ENCODE data around the gene PRKAG2.

PRKAG2 gene

DNA sequence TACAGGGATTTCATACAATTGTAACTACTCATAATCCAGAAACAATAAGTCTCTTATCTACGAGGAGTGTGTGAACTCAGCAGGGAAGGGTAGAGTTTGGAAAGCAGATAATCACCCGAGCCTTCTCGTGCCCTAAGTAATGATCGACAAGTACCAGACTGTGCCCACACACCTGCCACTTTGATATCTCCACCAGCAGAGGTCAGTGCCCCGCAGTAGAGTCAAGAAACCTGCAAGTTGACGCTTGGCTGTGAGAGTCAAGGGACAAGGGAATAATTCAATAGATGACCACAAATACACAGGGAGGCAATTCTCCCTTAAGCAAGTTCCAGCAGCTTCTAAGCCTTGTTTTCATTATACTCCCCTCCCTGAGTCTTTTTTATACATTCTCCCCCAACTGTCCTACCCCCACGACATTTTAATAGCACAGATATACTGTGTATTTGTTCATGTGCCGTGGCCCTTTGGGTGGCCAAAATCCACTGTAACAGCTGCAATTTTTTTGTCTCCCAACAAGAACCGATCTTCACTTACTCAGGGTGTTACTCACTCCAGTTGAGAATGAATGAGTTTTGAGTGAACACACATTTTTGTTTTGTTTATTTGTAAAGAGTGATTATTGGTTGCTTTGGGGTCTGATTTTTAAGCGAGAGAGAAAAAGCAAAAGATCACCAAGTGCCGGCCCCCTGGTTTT is 250.3 kb downstream of the PRKAG2 start:
- peaks cover 9% of the 10 kb centered on the region for H3K4me1 ChIP-seq (ENCODE audit: low read length)
- no peaks in the 10 kb centered on the region for H3K79me2 ChIP-seq (ENCODE audit: low read length)
- TF ChIP-seq EZH2phosphoT487 (IDR thresholded peaks at IDR 0.05; ENCODE audit: low read depth) = no peak
- TF ChIP-seq, protein P1, sequence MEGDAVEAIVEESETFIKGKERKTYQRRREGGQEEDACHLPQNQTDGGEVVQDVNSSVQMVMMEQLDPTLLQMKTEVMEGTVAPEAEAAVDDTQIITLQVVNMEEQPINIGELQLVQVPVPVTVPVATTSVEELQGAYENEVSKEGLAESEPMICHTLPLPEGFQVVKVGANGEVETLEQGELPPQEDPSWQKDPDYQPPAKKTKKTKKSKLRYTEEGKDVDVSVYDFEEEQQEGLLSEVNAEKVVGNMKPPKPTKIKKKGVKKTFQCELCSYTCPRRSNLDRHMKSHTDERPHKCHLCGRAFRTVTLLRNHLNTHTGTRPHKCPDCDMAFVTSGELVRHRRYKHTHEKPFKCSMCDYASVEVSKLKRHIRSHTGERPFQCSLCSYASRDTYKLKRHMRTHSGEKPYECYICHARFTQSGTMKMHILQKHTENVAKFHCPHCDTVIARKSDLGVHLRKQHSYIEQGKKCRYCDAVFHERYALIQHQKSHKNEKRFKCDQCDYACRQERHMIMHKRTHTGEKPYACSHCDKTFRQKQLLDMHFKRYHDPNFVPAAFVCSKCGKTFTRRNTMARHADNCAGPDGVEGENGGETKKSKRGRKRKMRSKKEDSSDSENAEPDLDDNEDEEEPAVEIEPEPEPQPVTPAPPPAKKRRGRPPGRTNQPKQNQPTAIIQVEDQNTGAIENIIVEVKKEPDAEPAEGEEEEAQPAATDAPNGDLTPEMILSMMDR (IDR thresholded peaks at IDR 0.05; ENCODE audit: low read depth, low read length) = peak; percentile 53

GRCh38 chr7:151625606-151626005 is 251.3 kb downstream of the PRKAG2 start:
- TF ChIP-seq EZH2phosphoT487 (IDR thresholded peaks at IDR 0.05; ENCODE audit: low read depth) = no peak
- TF ChIP-seq, protein P1 (IDR thresholded peaks at IDR 0.05; ENCODE audit: low read depth, low read length) = no peak
- peaks cover 2% of the 10 kb centered on the region for H3K4me1 ChIP-seq (ENCODE audit: low read length)
- H3K4me2 ChIP-seq (ENCODE audit: low read length) = no peak overlapping the region
- H3K9me3 ChIP-seq (ENCODE audit: insufficient read depth, low read length) = no peaks in the 10 kb centered on the region
- no peak overlapping the region for H3K4me3 ChIP-seq (ENCODE audit: low read length)
- no peaks in the 10 kb centered on the region for H3K79me2 ChIP-seq (ENCODE audit: low read length)
- H3K36me3 ChIP-seq (replicated peaks; ENCODE audit: low read depth, low read length) = no peaks in the 10 kb centered on the region
- no peak overlapping the region for H3K27ac ChIP-seq (ENCODE audit: low read length)
- H4K20me1 ChIP-seq (ENCODE audit: insufficient read depth, low read length) = no peaks in the 10 kb centered on the region
- H3K9ac ChIP-seq (ENCODE audit: low read length) = no peak overlapping the region
- H3K27me3 ChIP-seq (ENCODE audit: low read depth, low read length) = peaks cover 8% of the 10 kb centered on the region
- H2AFZ ChIP-seq (ENCODE audit: low read depth, low read length) = no peak overlapping the region

More for the DNA sequence above, 250.3 kb downstream of the PRKAG2 start:
- Histone ChIP-seq H3K9me3 (ENCODE audit: insufficient read depth, low read length) (no peaks in the 10 kb centered on the region), H3K4me2 (ENCODE audit: low read length) (no peak overlapping the region), H3K9ac (ENCODE audit: low read length) (no peak overlapping the region), H3K27me3 (ENCODE audit: low read depth, low read length) (peaks cover 14% of the 10 kb centered on the region), H3K27ac (ENCODE audit: low read length) (no peak overlapping the region), H3K4me3 (ENCODE audit: low read length) (no peak overlapping the region), H3K36me3 (replicated peaks; ENCODE audit: low read depth, low read length) (no peaks in the 10 kb centered on the region), H2AFZ (ENCODE audit: low read depth, low read length) (no peak overlapping the region), H4K20me1 (ENCODE audit: insufficient read depth, low read length) (no peaks in the 10 kb centered on the region)

DNA sequence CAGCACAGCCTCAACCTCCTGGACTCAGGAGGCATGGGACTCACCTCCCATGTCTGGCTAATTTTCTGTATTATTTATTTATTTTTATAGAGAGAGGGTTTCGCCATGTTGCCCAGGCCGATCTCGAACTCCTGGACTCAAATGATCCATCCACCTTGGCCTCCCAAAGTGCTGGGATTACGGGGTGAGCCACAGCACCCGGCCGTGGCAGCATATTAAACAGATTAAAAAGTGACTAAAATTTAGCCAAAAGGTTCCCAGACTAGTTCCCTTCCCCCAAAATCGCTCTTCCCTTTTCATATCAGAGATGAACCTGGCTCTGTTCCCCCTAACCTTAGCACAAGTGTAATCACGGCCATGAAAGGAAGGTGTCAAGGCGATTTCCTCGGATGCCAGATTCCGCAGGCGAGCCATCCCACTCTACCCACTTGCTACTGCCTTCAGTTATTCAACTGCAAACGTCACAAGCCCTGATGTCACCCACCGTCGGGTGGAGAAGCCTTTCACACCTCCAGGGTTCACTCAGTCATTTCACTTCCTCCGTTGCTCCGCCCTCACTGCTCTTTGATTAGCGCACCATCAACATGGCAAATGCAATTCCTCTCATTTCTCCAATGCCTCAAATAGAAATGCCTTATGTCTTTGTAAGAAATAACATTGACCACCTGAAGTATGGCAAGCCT is 252.5 kb downstream of the PRKAG2 start:
- H3K79me2 ChIP-seq (ENCODE audit: low read length) = no peaks in the 10 kb centered on the region
- no peaks in the 10 kb centered on the region for H3K4me1 ChIP-seq (ENCODE audit: low read length)
- no peak overlapping the region for H3K4me3 ChIP-seq (ENCODE audit: low read length)
- no peaks in the 10 kb centered on the region for H4K20me1 ChIP-seq (ENCODE audit: insufficient read depth, low read length)
- H3K9ac ChIP-seq (ENCODE audit: low read length) = no peak overlapping the region
- H3K9me3 ChIP-seq (ENCODE audit: insufficient read depth, low read length) = no peaks in the 10 kb centered on the region
- H3K27ac ChIP-seq (ENCODE audit: low read length) = no peak overlapping the region
- H2AFZ ChIP-seq (ENCODE audit: low read depth, low read length) = no peak overlapping the region
- H3K4me2 ChIP-seq (ENCODE audit: low read length) = no peak overlapping the region
- no peaks in the 10 kb centered on the region for H3K36me3 ChIP-seq (replicated peaks; ENCODE audit: low read depth, low read length)
- H3K27me3 ChIP-seq (ENCODE audit: low read depth, low read length) = no peaks in the 10 kb centered on the region
- TF ChIP-seq EZH2phosphoT487 (IDR thresholded peaks at IDR 0.05; ENCODE audit: low read depth) = no peak
- TF ChIP-seq, protein P1 (IDR thresholded peaks at IDR 0.05; ENCODE audit: low read depth, low read length) = no peak

DNA sequence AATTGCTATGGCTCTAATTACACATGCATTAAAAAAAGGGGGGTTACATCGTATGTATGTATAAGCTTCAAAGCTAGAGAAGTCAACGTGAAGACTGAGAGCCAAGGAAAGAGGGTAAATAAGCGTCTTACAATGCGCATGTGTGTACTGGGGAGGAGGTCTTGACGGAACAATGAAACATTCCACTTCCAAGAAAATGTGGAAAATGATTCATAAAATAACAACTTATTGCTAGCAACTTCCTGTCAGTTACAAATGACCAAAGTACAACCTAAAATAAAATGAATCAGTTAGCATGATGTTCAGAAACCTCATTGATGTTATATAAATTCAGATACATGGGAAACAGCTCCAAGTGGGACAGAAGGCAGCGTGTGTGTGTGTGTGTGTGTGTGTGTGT is 253.1 kb downstream of the PRKAG2 start:
- Histone ChIP-seq H3K4me1 (ENCODE audit: low read length) (no peaks in the 10 kb centered on the region), H3K36me3 (replicated peaks; ENCODE audit: low read depth, low read length) (no peaks in the 10 kb centered on the region), H3K79me2 (ENCODE audit: low read length) (no peaks in the 10 kb centered on the region), H3K9me3 (ENCODE audit: insufficient read depth, low read length) (no peaks in the 10 kb centered on the region), H3K4me3 (ENCODE audit: low read length) (no peak overlapping the region), H3K27ac (ENCODE audit: low read length) (no peak overlapping the region), H2AFZ (ENCODE audit: low read depth, low read length) (no peak overlapping the region), H3K9ac (ENCODE audit: low read length) (no peak overlapping the region), H3K4me2 (ENCODE audit: low read length) (no peak overlapping the region), H3K27me3 (ENCODE audit: low read depth, low read length) (no peaks in the 10 kb centered on the region), H4K20me1 (ENCODE audit: insufficient read depth, low read length) (no peaks in the 10 kb centered on the region)
- no peak for TF ChIP-seq EZH2phosphoT487 (IDR thresholded peaks at IDR 0.05; ENCODE audit: low read depth)
- TF ChIP-seq, protein P1 (IDR thresholded peaks at IDR 0.05; ENCODE audit: low read depth, low read length) = no peak
